ENCODE measurements around the gene OTC.

GRCh38 chrX:38327007-38327774, 25.2 kb upstream of the OTC start, which contains the start of gene RPGR:
- TF ChIP-seq EZH2 (IDR thresholded peaks at IDR 0.05; ENCODE audit: borderline replicate concordance, low read length): no peak
- TF ChIP-seq CTCF (IDR thresholded peaks at IDR 0.05; ENCODE audit: low read length): peak; percentile 64
